A172 (cell line): ENCODE measurements around the gene LHFPL3. TPM values are rescaled to one million over a fixed set of nuclear protein-coding genes. Genes with fewer than 3 reads are reported as not detected.
"Not testable (repeated sequence)": the region's sequence is repeated elsewhere in the genome, so short reads cannot be mapped to it uniquely, and the experiment has no call there.

Experiments
- DNase-seq: peaks from one replicate; pipeline ENCODE4 v3.0.0-alpha.2; 2015; ENCODE audit warnings: low spot score
- total RNA-seq: library from RNA; depleted of rRNA; stranded (reverse); fragments of >200 nt; shearing (Covaris generic); gene quantifications from 2 replicates; pipeline ENCODE4 v1.2.3, GENCODE V29; 2014

LHFPL3 gene
- total RNA-seq, 1 experiment from 2014 or later = not detected

GRCh38 chr7:104895522-104896236 lies 567.3 kb downstream of the LHFPL3 start:
- DNase-seq = no peak

GRCh38 chr7:104898434-104898833 lies 570.0 kb downstream of the LHFPL3 start:
- DNase-seq = no peak

- no peak for DNase-seq
These were observed 572.3 kb downstream of the LHFPL3 start for GRCh38 chr7:104900525-104901239.

DNA sequence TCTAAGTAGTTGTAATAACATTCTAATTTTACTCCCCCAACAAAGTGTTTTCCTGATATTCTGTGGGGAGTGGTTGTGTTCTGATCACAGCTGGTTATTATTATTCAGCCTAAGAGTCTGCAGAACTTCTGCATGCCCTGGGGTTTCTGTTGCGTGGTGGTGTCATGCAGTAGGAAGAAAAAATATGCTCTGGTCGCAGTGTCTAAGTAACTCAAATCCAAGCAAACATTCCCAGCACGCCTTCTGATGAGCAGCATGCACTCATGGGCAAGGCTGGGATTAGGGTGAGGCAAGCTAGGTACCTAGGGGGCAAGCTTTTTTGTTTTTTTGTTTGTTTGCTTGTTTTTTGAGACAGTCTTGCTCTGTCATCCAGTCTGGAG lies 572.8 kb downstream of the LHFPL3 start:
- no peak for DNase-seq

- DNase-seq = no peak
These were observed 573.8 kb downstream of the LHFPL3 start for GRCh38 chr7:104902183-104902582.

DNA sequence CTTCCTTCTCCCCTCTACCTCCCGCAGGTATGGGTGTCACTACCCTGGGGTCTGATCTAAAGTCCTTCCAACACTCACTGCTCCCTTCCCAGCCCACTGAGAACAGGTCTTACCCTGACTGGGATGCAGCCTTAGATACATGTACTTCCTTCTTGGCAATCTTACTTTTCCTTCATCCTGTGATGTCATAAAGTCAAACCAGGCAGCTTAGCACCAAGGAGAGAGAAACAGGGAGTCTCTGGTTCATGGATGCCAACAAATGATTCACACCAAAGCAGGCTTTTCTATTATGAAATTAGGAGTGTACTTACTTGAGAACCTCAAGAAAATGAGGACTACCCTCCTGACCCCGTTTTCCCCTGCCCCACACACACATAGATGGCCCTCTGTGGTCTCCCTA lies 574.6 kb downstream of the LHFPL3 start:
- DNase-seq = no peak

GRCh38 chr7:104903846-104904245 lies 575.4 kb downstream of the LHFPL3 start:
- DNase-seq = no peak

DNA sequence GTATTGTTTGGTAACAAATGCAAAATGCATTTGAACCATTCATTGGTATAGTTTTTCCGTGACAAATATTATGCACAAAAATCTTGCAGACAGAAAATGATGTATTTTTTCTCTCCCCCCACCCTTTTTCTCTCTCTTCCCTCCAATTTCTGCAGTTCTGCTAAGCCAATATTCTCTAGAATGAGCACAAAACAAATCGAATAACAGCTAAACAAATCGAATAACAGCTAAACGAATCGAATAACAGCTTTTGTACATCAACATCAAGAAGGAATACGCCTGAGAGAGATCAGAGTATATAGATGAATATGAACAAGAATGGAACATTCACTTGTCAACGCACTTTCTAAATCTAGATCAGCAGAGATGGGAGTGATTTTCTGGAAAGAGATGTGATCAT lies 577.6 kb downstream of the LHFPL3 start:
- no peak for DNase-seq

- DNase-seq = no peak
These were observed 578.2 kb downstream of the LHFPL3 start for GRCh38 chr7:104906556-104906955.

- DNase-seq = no peak
These were observed 580.2 kb downstream of the LHFPL3 start for GRCh38 chr7:104908636-104909035.

GRCh38 chr7:104909096-104909495 lies 580.7 kb downstream of the LHFPL3 start:
- DNase-seq = no peak

- DNase-seq = no peak
These were observed 586.0 kb downstream of the LHFPL3 start for GRCh38 chr7:104914421-104914820.

GRCh38 chr7:104921596-104921995 lies 593.2 kb downstream of the LHFPL3 start:
- no peak for DNase-seq

DNA sequence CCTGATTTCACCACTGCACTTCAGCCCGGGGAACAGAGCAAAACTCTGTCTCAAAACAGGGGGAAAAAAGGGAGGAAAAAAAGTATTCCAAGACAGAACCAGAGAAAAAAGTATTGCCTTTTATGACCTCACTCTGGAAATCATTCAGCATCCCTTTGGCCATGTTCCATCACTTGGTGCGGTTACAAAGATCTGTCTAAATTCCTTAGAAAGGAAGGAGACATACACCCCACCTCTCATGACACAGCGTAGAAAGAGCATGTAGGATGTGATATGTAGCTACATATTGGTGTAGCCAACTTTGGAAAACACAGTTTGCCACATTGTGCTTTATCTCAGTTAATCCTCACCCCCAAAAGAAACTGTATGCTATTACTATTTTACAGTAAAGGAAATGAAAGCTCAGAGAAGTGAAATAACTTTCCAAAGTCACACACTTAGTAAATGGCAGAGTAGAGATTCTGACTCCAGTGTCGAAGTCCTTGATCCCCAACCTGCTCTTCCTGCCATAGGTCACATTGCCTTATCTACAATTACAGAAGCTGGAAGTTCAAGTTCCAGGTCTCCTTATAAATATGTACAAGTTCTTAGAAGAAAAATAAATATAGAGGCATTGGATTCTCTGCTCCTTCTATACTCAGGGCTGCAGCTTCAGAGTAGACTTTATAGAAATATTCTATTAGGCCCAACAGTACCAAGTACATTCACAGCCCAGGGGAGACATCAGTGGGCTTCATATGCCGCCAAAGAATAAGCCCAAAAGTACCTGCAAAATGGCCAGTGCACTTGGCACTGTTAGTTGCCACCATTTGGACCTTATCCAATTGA lies 594.0 kb downstream of the LHFPL3 start:
- DNase-seq = no peak

DNA sequence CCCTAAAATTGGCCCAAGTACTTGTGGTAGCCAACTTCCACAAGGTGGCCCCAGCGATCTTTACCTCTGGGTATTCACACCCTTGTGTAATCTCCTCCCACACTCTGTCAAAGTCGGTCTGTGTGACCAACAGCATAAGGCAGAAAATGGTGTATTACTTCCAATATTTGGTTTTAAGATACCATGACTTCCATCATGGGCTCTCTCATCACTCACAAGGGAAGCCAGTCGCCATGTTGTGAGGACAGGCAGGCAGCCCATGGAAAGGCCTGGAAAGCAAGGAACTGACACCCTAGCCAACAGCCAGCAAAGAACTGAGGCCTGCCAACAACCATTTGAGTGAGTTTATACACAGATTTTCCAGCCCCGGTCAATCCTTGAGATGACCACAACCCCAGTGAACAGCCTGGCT lies 594.6 kb downstream of the LHFPL3 start:
- peak; percentile 75 for DNase-seq

- not testable (repeated sequence) for DNase-seq
These were observed 597.8 kb downstream of the LHFPL3 start for GRCh38 chr7:104926189-104926588.

DNA sequence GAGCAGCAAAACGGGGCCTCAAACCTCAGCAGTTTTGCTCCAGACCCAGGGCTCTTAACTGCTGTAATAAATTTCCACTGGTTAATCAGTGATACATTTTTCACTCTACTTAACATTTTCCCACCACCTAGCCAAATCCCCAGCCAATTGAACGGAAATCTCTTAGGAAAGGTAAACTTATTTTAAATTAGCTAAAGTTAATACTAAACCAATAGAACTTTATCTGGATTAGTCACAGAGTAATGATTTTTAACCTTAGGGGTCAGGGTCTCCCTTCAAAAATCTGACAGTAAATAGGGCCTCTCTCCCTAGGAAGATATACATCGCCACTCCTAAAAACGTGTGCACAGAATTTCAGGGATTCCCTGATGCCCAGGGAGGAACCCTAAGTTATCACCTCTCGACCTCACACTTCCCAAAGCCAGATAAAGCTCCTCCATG lies 598.2 kb downstream of the LHFPL3 start:
- no peak for DNase-seq

GRCh38 chr7:104927055-104927454 lies 598.7 kb downstream of the LHFPL3 start:
- no peak for DNase-seq

DNA sequence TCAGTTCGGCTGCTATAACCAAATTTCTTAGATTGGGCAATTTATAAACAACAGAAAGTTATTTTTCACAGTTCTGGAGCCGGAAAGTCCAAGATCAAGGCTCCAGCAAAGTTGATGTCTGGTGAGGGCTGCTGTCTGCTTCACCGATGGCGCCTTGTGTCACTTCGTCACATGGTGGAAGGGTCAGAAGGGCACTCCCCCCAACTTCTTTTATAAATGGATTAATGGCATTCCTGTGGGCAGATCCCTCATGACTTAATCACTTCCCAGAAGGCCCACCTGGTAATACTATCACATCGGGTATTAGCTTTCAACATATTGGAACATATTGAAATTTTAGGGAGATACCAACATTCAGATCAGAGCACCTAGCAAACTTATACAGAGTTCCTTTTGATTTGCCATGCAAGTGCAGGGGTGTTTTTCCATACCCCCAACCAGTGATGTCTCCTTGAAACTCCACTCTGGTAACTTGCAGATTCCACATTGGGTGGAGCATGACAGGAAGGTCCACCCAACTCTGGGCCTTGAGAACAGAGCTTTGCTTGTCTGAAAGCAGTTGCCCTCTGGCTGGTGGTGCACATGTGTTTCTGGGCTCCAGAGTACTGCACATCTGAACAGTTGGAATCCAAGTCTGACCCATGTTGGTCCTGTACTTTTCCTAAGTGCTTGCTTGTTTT lies 600.5 kb downstream of the LHFPL3 start:
- DNase-seq = no peak

- no peak for DNase-seq
These were observed 601.5 kb downstream of the LHFPL3 start for GRCh38 chr7:104929921-104930320.

DNA sequence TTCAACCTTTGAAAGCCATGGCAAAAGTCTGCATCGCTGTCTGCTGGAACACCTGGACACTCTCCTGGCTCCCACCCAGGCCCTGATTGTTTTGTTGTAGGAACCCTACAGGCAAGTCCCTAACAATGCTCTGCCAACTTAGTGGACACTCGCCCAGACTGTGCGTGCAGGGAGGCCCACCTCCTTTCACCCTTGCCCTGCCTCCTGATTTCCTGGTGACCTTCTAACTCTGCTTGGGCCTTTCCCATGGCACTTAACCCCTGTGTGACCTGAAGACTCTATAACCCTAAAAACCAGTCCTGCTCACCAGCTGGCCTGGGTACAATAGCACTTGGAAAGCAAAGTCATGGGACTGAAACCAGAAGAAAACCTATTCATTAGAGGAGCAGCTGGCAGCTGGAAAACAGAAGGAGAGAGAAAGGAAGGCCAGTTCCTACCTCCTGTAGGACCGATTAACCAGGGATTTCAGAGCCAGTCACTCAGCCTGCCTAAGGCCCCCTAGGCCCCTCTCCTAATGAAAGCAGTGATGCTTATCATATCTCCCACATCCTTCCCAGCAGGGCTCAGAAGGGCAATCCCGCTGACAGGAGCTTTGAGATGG lies 602.9 kb downstream of the LHFPL3 start:
- no peak for DNase-seq
